Measurements from ENCODE around the gene TBC1D22B.

Gene TBC1D22B

DNA sequence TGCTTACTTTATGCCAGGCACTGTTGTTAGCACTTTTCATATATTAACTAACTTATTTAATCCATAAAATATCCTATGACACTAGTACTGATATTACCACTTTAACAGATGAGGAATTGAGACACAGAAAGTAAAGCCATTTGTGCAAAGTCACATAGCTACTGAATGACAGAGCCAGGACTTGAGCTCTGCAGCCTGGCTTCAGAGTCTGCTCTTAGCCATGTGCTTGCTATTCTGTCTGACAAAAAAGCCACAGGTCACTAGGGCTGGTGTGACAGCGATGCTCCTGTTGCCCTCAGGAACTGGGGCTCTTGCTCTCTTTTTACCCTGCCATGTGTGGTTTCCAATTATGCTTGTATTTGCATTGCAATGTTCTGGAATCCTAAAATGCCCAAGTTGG is 51.5 kb downstream of the TBC1D22B start:
- H3K27ac ChIP-seq = peak overlapping the region in 1 of 2 donors; percentile 66
- TF ChIP-seq, protein P1, sequence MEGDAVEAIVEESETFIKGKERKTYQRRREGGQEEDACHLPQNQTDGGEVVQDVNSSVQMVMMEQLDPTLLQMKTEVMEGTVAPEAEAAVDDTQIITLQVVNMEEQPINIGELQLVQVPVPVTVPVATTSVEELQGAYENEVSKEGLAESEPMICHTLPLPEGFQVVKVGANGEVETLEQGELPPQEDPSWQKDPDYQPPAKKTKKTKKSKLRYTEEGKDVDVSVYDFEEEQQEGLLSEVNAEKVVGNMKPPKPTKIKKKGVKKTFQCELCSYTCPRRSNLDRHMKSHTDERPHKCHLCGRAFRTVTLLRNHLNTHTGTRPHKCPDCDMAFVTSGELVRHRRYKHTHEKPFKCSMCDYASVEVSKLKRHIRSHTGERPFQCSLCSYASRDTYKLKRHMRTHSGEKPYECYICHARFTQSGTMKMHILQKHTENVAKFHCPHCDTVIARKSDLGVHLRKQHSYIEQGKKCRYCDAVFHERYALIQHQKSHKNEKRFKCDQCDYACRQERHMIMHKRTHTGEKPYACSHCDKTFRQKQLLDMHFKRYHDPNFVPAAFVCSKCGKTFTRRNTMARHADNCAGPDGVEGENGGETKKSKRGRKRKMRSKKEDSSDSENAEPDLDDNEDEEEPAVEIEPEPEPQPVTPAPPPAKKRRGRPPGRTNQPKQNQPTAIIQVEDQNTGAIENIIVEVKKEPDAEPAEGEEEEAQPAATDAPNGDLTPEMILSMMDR (IDR thresholded peaks at IDR 0.05) = no peak
- DNase-seq (ENCODE audit: low spot score) = no peak
- no peak overlapping the region for H3K4me3 ChIP-seq

DNA sequence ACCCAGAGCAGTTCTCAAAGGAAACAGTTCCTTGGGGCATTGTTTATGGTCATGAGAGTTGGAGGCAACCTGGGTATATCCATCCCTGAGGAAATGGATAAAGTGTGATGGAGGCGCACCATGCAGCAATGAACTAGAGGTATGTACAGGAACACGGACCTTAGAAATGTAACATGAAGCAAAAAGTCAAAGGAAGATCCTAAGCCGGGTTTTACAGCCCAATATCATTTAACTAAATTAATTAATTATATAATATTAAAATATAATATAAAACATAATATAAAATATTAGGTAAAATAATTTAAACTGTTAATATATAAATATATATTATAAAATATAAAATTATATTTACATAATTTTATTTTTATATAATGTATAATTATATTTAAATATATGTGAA is 52.1 kb downstream of the TBC1D22B start:
- no peak for DNase-seq (ENCODE audit: low spot score)
- TF ChIP-seq, protein P1 (IDR thresholded peaks at IDR 0.05) = no peak
- no peak overlapping the region for H3K4me3 ChIP-seq

DNA sequence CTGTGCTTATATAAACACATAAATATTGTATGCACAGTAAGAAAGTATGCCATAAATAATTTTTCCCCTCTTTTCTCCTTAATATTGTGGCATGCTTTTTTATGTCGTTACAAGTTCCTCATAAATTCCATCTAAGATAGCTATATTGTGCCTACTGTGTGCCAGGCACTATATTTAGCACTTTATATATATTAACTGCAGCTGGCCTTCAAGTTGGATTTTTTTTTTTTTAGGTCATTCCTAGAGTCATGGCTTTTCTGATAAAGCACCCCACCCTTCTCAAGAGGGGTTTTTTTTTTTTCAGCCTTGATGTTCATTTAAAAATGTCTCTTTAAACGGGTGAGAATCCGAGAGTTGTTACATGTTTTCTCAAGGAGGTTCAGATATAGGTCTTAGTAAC is 53.4 kb downstream of the TBC1D22B start:
- H3K4me3 ChIP-seq = no peak overlapping the region
- no peak for DNase-seq (ENCODE audit: low spot score)
- TF ChIP-seq, protein P1 (IDR thresholded peaks at IDR 0.05) = no peak
- H3K27ac ChIP-seq = no peak overlapping the region

More for the DNA sequence above, 52.1 kb downstream of the TBC1D22B start:
- H3K27ac ChIP-seq = no peak overlapping the region

DNA sequence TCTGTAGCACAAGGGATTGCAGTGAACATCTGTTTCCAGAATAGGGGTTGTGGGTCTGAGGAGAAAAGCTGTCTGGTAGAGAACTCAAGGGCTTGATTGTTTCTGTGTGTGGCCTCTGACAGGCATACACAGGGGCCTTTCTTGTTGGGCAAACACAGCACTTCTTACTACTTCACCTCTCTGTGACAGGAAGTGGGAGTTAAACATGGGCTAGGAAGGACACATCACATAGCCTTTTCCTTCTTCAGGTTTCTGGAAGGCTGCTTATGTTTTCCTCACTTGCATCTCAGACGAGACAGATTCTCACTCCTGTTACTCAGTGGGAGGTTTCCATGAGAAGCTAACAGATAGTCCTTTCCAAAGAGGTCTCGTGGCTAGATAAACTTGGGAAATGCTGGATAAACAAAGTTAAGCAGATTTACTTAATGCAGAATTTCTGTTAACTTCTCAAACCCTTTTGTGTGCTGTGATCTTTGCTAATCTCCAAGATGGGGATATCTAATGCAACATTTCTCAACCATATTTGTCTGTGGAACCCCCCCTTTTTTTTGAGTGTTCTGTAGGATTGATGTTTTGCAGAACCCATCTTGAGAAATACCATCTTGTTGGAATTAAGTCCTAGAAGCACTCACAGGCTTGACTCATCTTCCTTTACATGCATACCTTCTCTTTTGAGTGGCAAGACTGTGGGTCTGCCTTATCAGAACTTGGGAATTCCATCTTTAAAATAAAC is 54.3 kb downstream of the TBC1D22B start:
- Histone ChIP-seq H3K27ac (no peak overlapping the region), H3K4me3 (no peak overlapping the region)
- DNase-seq (ENCODE audit: low spot score) = no peak
- TF ChIP-seq, protein P1 (IDR thresholded peaks at IDR 0.05) = no peak

DNA sequence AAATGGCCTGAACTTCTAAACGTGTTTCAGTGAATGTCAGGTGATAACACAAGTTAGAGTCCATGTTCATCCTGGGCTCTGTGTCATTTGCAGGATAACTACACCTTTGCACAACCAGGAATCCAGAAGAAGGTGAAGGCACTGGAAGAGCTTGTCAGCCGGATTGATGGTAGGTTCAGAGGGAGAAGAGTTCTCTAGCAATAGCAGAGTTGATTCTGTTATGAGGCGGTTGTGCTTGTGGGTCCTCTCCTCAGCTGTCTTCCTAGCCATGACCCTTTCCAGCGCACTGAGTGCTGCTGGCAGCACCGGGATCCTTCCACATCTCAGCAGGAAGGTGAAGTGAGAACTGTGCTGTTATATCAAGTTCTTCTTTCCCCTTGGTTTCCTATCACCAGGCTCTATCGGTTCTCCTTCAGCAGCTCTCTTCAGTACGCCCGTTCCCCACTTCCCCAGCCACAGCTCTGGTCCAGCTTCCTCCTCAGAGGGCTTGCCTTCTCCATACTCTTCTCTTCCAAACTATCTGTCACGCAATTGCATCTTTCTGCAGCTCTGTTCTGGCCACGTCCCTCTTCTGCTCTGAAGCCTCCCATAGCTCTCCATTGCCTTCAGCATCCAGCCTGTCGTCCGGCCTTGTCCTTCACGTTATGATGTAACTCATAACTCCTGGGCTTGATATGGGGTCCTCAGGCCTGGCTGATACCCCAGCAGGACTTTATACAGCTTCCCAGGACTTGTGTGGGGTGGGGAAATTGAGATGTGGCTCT is 56.3 kb downstream of the TBC1D22B start:
- no peak for DNase-seq (ENCODE audit: low spot score)
- no peak overlapping the region for H3K27ac ChIP-seq

DNA sequence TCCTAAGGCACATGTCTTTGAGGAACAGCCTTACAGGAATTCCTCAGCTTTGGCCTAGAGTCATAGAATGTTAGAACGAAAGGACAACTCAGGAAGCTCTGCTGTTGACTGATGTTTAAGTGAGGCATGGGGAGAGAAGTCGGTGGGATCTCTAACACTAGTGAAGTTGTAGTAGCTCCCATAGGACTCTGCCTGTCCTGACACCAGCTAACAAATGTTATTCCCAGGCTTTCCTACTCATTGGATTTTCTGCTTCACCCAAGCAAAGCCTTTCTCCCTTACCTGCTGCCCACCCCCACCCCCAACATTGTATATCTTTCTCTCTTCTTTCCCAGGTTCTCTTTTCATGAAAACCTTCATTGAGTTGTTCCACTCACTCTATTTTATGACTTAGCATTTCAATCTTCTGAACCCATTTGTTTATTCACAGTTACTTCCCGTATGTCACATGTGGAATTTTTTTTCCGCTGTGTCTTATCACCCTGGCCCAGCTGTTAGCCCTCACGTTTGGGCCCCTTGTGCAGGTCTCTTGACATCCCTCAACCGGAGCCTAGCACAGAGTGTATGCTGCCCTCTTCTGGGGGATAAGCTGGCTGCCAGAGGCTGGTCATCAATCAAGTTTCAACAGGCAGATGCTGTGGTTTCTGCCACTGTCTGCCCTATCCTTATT is 57.0 kb downstream of the TBC1D22B start:
- DNase-seq (ENCODE audit: low spot score) = no peak
- H3K27ac ChIP-seq = no peak overlapping the region
- TF ChIP-seq, protein P1 (IDR thresholded peaks at IDR 0.05) = no peak
- no peak overlapping the region for H3K4me3 ChIP-seq

More for the DNA sequence above, 56.3 kb downstream of the TBC1D22B start:
- TF ChIP-seq, protein P1 (IDR thresholded peaks at IDR 0.05) = no peak
- H3K4me3 ChIP-seq = no peak overlapping the region
